Lung (tissue), 12 donors: ENCODE results near the gene MDGA2. TPM values are rescaled to one million over a fixed set of nuclear protein-coding genes. Genes with fewer than 3 reads are reported as not detected.

Experiments
- ATAC-seq: fragments of 200-7000 bp; cut with Tn5 transposase; one replicate; pipeline ENCODE4 v1.9.1; 2020; ENCODE audit warnings: moderate number of reproducible peaks; ENCODE audit not compliant: insufficient read depth, low FRiP score
- DNase-seq, 3 donors: peaks; one replicate each; pipeline ENCODE4 v3.0.0-alpha.2; 2013 to 2017
- H3K27ac ChIP-seq, 2 donors: one replicate each; pipeline ENCODE4 v1.5.1; 2013; ENCODE audit warnings: mild to moderate bottlenecking in 2 of 2, moderate library complexity in 2 of 2, control low read depth in 1 of 2, inconsistent platforms in 1 of 2, low read depth in 1 of 2, low read length in 1 of 2
- H3K27me3 ChIP-seq, 3 donors: one replicate each; pipeline ENCODE4 v1.5.1; 2013; ENCODE audit warnings: low read length in 2 of 3; ENCODE audit not compliant: control insufficient read depth in 3 of 3, insufficient read depth in 3 of 3
- H3K36me3 ChIP-seq, 4 donors: one replicate each; pipeline ENCODE4 v1.5.1; 2013; ENCODE audit warnings: low read length in 4 of 4, mild to moderate bottlenecking in 1 of 4, moderate library complexity in 1 of 4; ENCODE audit not compliant: control insufficient read depth in 4 of 4, insufficient read depth in 4 of 4
- H3K4me1 ChIP-seq, 5 donors: one replicate each; pipeline ENCODE4 v1.5.1; 2013; ENCODE audit warnings: low read length in 5 of 5, mild to moderate bottlenecking in 2 of 5, moderate library complexity in 1 of 5; ENCODE audit not compliant: control insufficient read depth in 5 of 5, insufficient read depth in 5 of 5
- H3K4me3 ChIP-seq: one replicate; pipeline ENCODE4 v1.5.1; 2013; ENCODE audit warnings: mild to moderate bottlenecking, control low read depth, moderate library complexity
- H3K9ac ChIP-seq, 2 donors: one replicate each; pipeline ENCODE4 v1.5.1; 2013; ENCODE audit warnings: low read length in 2 of 2, control low read depth in 1 of 2; ENCODE audit not compliant: insufficient read depth in 1 of 2
- H3K9me3 ChIP-seq, 4 donors: one replicate each; pipeline ENCODE4 v1.5.1; 2013; ENCODE audit warnings: low read length in 3 of 4, mild to moderate bottlenecking in 1 of 4, moderate library complexity in 1 of 4; ENCODE audit not compliant: control insufficient read depth in 4 of 4, insufficient read depth in 3 of 4
- WGBS, 2 donors: extraction: QIAGEN DNeasy Blood & Tissue Kit; methylation state at CpG; one replicate each; pipeline ENCODE4 v1.1.7; 2013; 5-methylcytosine and 5-hydroxymethylcytosine counted together
- polyA plus RNA-seq, 2 donors: library from polyadenylated mRNA; stranded (reverse); fragments of 200-250 nt; gene quantifications; one replicate each; pipeline ENCODE4 v1.2.1, GENCODE V29; 2013
- total RNA-seq, 2 donors: library from RNA; depleted of rRNA in 1 of 2; stranded (reverse); fragments of >200 nt in 1 of 2; gene quantifications; one replicate each; pipeline ENCODE4 v1.2.1, GENCODE V29; 2014 to 2021
- TF ChIP-seq, protein P1 (sequence below): IDR thresholded peaks from 2 replicates; pipeline ENCODE4 v1.5.1; 2012; ENCODE audit warnings: mild to moderate bottlenecking; ENCODE audit errors: control extremely low read depth, extremely low read depth
- donor health status: control.
- donor health status: control.
- donor health status: Bipolar disorder and iron deficiency.
- donor health status: healthy.
- donor health status: DM: yes; HTN: yes; CAD: no.

Gene MDGA2
- total and polyA plus RNA-seq, 4 donors = 0.03 to 3.2 TPM; not detected in 2

DNA sequence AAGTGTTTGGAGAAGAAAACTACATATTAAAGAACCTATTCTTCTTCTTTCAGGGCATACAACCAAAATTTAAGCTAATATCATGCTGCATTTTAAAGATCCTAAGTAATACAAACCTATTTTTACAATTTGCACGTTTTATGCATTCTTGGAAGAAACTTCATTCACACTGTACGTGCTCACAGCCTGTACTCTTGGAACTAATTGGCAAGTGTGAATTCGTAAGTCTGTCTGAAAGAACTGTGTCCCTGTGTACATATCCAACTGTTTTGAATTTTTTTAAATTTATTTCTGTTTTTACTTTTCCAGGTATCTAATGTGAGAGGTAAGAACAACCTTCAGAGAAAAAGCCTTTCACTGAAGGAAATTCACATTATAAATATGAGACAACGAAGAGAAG is 347.0 kb downstream of the MDGA2 start:
- no peak overlapping the region for H3K27ac ChIP-seq
- no peaks in the 10 kb centered on the region for H3K9me3 ChIP-seq
- H3K9ac ChIP-seq = no peak overlapping the region
- no peak overlapping the region for H3K4me3 ChIP-seq
- WGBS, 2 donors = 85 to 86% methylated on average over 4 of the region's 4 CpGs
- peaks cover 0 to 4% (median 0%) of the 10 kb centered on the region in 5 donors for H3K4me1 ChIP-seq
- DNase-seq (no peak), ATAC-seq (no peak)
- no peaks in the 10 kb centered on the region for H3K36me3 ChIP-seq
- H3K27me3 ChIP-seq = no peaks in the 10 kb centered on the region
- TF ChIP-seq, protein P1, sequence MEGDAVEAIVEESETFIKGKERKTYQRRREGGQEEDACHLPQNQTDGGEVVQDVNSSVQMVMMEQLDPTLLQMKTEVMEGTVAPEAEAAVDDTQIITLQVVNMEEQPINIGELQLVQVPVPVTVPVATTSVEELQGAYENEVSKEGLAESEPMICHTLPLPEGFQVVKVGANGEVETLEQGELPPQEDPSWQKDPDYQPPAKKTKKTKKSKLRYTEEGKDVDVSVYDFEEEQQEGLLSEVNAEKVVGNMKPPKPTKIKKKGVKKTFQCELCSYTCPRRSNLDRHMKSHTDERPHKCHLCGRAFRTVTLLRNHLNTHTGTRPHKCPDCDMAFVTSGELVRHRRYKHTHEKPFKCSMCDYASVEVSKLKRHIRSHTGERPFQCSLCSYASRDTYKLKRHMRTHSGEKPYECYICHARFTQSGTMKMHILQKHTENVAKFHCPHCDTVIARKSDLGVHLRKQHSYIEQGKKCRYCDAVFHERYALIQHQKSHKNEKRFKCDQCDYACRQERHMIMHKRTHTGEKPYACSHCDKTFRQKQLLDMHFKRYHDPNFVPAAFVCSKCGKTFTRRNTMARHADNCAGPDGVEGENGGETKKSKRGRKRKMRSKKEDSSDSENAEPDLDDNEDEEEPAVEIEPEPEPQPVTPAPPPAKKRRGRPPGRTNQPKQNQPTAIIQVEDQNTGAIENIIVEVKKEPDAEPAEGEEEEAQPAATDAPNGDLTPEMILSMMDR = no peak

DNA sequence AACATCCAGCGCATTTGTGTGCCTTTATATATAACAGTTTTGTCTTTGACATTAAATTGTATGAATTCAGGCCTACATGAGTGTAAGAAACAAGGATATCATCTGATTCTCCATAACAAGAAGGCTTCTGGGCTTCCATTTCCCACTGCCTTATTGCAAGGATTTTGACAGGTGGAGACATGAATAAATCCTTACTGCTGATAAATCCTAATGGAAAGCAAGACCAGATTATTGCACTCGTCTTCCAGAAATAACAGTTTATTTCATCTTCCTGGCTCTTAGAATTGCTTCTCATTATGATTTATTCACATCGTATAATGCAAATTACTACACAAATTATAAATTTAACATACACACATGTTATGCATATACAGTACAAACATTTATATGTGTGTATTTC is 348.1 kb downstream of the MDGA2 start:
- Histone ChIP-seq H3K4me1 (peaks cover 0 to 4% (median 0%) of the 10 kb centered on the region in 5 donors), H3K27me3 (no peaks in the 10 kb centered on the region), H3K9ac (no peak overlapping the region), H3K27ac (no peak overlapping the region), H3K9me3 (no peaks in the 10 kb centered on the region), H3K4me3 (no peak overlapping the region), H3K36me3 (no peaks in the 10 kb centered on the region)
- TF ChIP-seq, protein P1 = no peak
- WGBS, 2 donors = 89 to 90% methylated on average over 3 of the region's 3 CpGs
- ATAC-seq = no peak
- DNase-seq = no peak

DNA sequence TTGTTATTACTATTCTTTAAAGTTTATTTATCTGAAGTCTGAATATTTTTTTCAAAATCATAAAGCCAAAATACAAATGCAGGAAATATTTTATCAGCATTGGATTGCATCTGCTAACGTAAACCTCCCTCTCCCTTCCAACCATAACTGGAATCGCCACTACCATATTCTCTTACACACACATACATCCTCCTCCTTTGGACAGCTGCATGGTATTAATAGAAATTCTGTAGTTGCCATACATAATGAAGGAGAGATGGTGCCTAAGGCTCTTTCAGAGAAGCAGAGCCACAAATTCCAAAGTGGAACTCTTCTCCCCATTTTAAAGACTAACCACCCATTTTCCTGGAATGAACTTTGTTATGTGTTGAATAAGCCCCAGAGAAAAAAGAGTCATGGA is 352.7 kb downstream of the MDGA2 start:
- Histone ChIP-seq H3K27me3 (no peaks in the 10 kb centered on the region), H3K9me3 (no peaks in the 10 kb centered on the region), H3K27ac (no peak overlapping the region), H3K9ac (no peak overlapping the region), H3K4me3 (no peak overlapping the region), H3K36me3 (no peaks in the 10 kb centered on the region), H3K4me1 (peaks cover 0 to 7% (median 0%) of the 10 kb centered on the region in 5 donors)
- no peak for ATAC-seq
- DNase-seq = no peak
- TF ChIP-seq, protein P1 = no peak
- 76 to 82% methylated on average over 2 of the region's 2 CpGs for WGBS, 2 donors

DNA sequence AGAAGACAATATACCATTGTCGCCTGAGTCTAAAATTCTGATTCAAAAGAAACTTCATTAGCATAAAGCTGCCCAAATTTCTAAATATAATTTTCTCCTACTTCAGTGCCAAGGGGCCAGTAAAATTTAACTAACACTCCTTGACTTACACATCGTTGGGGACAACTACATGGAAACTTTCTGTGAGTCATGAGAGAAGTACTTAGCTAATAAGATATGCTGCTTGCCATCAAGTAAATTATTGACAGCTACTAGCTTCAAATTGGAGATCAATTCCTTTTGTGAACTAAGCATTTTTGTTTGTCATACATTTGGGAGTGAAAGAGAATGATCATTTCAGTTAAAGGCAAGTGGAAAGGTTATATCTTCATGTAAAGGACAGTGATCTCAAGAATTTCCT is 373.3 kb downstream of the MDGA2 start:
- TF ChIP-seq, protein P1 = no peak
- no peak overlapping the region for H3K27ac ChIP-seq
- WGBS, 2 donors = 76 to 78% methylated on average over 2 of the region's 2 CpGs
- H3K9me3 ChIP-seq = no peaks in the 10 kb centered on the region
- H3K36me3 ChIP-seq = no peaks in the 10 kb centered on the region
- H3K4me3 ChIP-seq = no peak overlapping the region
- no peaks in the 10 kb centered on the region for H3K27me3 ChIP-seq
- H3K4me1 ChIP-seq = no peaks in the 10 kb centered on the region
- ATAC-seq (no peak), DNase-seq (no peak)
- no peak overlapping the region for H3K9ac ChIP-seq
